Measurements from ENCODE around the gene CCL22.

Gene CCL22

DNA sequence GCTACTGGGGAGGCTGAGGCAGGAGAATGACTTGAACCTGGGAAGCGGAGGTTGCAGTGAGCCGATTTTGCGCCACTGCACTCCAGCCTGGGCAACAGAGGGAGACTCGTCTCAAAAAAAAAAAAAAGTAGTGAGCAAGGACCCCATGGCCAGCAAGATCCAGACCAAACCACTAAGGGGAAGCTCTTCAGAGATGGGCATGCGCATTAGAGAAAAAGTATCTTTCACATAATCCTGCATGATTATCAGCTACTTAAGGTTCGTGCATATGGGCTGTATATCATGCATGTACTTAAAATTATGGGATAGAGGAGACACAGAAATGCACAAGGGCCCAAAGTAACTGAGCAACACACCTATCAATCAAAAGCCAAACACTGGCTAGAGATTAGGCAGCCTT, 10.7 kb upstream of the CCL22 start:
- TF ChIP-seq, protein P1, sequence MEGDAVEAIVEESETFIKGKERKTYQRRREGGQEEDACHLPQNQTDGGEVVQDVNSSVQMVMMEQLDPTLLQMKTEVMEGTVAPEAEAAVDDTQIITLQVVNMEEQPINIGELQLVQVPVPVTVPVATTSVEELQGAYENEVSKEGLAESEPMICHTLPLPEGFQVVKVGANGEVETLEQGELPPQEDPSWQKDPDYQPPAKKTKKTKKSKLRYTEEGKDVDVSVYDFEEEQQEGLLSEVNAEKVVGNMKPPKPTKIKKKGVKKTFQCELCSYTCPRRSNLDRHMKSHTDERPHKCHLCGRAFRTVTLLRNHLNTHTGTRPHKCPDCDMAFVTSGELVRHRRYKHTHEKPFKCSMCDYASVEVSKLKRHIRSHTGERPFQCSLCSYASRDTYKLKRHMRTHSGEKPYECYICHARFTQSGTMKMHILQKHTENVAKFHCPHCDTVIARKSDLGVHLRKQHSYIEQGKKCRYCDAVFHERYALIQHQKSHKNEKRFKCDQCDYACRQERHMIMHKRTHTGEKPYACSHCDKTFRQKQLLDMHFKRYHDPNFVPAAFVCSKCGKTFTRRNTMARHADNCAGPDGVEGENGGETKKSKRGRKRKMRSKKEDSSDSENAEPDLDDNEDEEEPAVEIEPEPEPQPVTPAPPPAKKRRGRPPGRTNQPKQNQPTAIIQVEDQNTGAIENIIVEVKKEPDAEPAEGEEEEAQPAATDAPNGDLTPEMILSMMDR (IDR thresholded peaks at IDR 0.05; ENCODE audit: low read depth, low read length): no peak
- no peak for DNase-seq (ENCODE audit: extremely low read depth, low read depth)

DNA sequence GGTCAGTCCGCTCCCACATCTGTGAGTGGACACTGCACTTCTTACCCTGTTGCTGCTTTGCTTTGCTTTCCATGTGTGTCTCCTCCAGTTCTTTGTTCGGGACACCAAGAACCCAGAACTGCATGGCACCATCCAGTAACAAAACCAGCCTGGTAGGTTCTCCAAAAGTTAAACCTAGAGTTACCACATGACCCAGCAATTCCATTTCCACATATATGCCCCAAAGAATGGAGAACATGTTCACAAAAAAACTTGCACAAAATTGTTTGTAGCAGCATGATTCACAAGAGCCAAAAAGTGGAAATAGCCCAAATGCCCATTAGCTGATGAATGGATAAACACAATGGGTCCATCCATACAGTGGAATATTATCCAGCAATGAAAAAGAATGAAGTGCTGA, 10.3 kb upstream of the CCL22 start:
- no peak for DNase-seq (ENCODE audit: extremely low read depth, low read depth)
- TF ChIP-seq, protein P1 (IDR thresholded peaks at IDR 0.05; ENCODE audit: low read depth, low read length): no peak

DNA sequence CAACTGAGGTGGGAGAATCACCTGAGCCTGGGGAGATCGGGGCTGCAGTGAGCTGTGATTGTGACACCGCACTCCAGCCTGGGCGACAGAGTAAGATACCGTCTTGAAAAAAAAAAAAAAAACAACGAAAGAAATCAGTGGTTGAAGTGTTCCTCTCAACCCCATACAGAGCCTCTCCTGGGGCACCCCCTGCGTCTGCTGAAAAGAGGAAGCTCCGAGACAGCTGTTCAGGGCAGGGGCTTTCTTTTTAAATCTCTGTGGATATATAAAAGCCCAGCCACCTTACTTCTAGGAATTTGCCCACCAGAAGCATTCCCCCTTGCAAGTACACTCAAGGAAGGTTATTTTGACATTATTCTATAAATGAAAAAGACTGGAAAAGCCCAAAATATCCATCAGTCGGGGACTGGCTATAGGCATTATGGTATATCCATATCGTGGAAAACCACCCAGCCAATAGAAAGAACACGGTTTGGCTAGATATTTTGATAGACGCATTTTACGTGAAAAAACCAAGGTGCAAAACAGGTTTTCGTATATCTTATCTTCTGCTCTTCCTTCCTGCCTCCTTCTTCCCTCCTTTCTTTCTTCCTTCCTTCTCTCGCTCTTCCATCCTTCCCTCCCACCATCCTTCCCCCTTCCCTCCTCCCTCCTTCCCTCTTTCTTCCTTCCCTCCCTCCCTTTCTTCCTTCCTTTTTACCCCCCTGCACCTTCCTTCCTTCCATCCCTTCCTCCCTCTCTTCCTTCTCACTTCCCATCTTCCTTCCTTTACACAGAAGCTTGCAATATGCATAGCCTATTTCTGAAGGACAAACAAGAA, 9.2 kb upstream of the CCL22 start:
- DNase-seq (ENCODE audit: extremely low read depth, low read depth): no peak
- TF ChIP-seq, protein P1 (IDR thresholded peaks at IDR 0.05; ENCODE audit: low read depth, low read length): no peak

DNA sequence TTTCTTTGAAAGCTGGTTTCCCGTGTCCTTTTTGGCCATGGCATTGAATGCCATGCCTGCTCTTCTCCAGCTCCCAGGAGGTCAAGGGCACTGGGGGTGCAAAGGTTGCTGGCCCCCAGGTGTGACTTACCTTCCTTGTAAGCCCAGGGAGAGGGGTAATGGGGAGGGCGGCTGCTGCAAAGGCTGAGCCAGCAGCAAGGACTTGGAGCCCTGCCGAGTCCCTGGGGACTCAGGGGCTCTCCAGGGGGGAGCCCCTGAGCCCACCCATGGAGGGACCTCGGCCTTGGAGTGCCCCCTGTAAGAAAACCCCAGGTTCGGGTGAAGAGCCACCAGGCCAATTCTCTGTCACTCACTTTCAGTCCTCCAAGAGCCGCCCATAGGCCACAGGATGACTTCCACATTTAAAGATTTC, 5.9 kb upstream of the CCL22 start:
- TF ChIP-seq, protein P1 (IDR thresholded peaks at IDR 0.05; ENCODE audit: low read depth, low read length): no peak
- no peak for DNase-seq (ENCODE audit: extremely low read depth, low read depth)

DNA sequence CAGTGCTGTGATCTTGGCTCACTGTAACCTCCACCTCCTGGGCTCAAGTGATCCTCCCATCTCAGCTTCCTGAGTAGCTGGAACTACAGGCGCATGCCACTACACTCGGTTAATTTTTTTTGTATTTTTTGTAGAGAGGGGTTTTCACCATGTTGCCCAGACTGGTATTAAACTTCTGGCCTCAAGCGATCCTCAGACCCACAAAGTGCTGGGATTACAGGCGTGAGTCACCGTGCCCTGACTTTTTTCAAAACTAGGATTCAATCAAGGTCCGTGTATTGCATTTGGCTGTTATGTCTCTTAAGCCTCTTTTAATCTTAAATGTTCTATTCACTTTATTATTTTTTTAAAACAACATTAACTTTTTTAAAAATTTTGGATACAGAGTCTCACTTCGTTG, 4.3 kb upstream of the CCL22 start:
- DNase-seq (ENCODE audit: extremely low read depth, low read depth): no peak
- TF ChIP-seq, protein P1 (IDR thresholded peaks at IDR 0.05; ENCODE audit: low read depth, low read length): no peak

DNA sequence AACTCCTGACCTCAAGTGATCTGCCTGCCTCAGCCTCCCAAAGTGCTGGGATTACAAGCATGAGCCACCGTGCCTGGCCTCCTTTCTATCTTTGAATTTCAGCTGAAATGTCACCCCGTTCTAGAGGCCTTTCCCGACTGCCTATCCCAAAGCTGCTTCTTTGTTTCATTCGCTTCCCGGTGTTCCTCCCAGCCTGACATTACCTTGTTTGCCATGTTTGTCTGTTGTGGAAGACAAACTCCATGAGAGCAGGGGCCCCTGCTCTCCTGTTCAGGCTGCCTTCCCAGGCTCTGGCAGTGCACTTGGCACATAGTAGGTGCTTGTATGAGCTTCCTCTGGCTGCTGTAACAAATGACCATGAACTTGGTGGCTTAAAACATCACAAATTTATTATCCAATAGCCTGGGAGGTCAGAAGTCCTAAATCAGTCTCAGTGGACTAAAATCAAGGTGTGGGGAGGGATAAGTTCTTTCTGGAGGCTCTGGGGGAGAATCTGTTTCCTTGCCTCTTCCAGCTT, 2.6 kb upstream of the CCL22 start:
- no peak for DNase-seq (ENCODE audit: extremely low read depth, low read depth)
- TF ChIP-seq, protein P1 (IDR thresholded peaks at IDR 0.05; ENCODE audit: low read depth, low read length): no peak

DNA sequence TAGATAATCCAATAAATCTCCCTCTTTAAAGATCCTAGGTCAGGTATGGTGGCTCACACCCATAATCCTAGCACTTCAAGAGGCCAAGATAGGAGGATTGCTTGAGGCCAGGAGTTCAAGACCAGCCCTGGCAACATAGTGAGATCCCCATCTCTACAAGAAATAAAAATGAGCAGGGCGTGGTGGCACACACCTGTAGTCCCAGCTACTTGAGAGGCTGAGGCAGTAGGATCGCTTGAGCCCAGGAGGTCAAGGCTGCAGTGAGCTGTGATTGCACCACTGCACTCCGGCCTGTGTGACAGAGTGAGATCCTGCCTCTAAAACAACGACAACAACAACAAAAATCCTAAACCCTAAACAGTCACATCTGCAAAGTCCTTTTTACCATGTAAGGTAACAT, 2.0 kb upstream of the CCL22 start:
- TF ChIP-seq, protein P1 (IDR thresholded peaks at IDR 0.05; ENCODE audit: low read depth, low read length): no peak

More for the DNA sequence above, 2.0 kb upstream of the CCL22 start:
- DNase-seq (ENCODE audit: extremely low read depth, low read depth): no peak

All from AG09319 (cell line).